Measurements from ENCODE around the gene LSAMP. TPM values are rescaled to one million over a fixed set of nuclear protein-coding genes. Genes with fewer than 3 reads are reported as not detected.

The LSAMP gene
- total RNA-seq (ENCODE audit: low replicate concordance): 13.3 and 18.0 TPM in 2 replicates

GRCh38 chr3:116445311-116445841 lies at the start of gene LSAMP:
LSAMP (minus strand) TSS chr3:116445487.
- H3K4me2 ChIP-seq: peak within 1 kb of the TSS; percentile 92
- Mint-ChIP-seq H3K36me3 (no peaks in the 10 kb centered on the region), H3K4me3 (peak within 1 kb of the TSS; percentile 95), H3K27ac (peak within 1 kb of the TSS; percentile 98), H3K27me3 (ENCODE audit: insufficient read depth, low read depth) (peaks cover 4% of the 10 kb centered on the region), H3K4me1 (peaks cover 34% of the 10 kb centered on the region), H3K9me3 (no peaks in the 10 kb centered on the region)
- no peaks in the 10 kb centered on the region for H3K9me3 ChIP-seq (ENCODE audit: low read depth)
- H3K27ac ChIP-seq: peak within 1 kb of the TSS; percentile 88
- H3K36me3 ChIP-seq: no peaks in the 10 kb centered on the region
- no peak for TF ChIP-seq EZH2phosphoT487 (IDR thresholded peaks at IDR 0.05)
- no peak for TF ChIP-seq EZH2 (IDR thresholded peaks at IDR 0.05)
- TF ChIP-seq CTCF (IDR thresholded peaks at IDR 0.05): no peak
- H2AFZ ChIP-seq (replicated peaks): peak within 1 kb of the TSS; percentile 96
- peak within 1 kb of the TSS; percentile 28 for H3K9ac ChIP-seq
- H3K79me2 ChIP-seq (ENCODE audit: low read depth): peaks cover 22% of the 10 kb centered on the region
- H3K4me3 ChIP-seq: peak within 1 kb of the TSS; percentile 77
- DNase-seq (ENCODE audit: low spot score): peak; percentile 94
- peaks cover 38% of the 10 kb centered on the region for H3K4me1 ChIP-seq
- H3K27me3 ChIP-seq: no peaks in the 10 kb centered on the region
- H3F3A ChIP-seq (ENCODE audit: low read depth): peaks cover 23% of the 10 kb centered on the region
- no peaks in the 10 kb centered on the region for H4K20me1 ChIP-seq (ENCODE audit: low read depth)

DNA sequence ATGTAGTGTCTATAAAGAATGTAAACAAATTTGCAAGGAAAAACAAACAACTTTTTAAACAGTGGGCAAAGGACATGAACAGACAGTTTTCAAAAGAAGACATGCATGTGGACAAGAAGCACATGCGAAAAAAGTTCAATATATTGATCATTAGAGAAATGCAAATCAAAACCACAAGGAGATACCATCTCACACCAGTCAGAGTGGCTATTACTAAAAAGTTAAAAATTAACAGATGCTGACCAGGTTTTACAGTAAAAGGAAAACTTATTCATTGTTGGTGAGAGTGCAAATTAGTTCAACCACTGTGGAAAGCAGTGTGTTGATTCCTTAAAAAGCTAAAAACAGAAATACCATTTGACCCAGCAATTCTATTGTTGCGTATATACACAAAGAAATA lies 47.1 kb upstream of the LSAMP start:
- Histone ChIP-seq H3K79me2 (ENCODE audit: low read depth) (no peaks in the 10 kb centered on the region), H2AFZ (replicated peaks) (no peak overlapping the region), H3K9me3 (ENCODE audit: low read depth) (peaks cover 4% of the 10 kb centered on the region), H3K4me2 (no peak overlapping the region), H3K4me1 (no peaks in the 10 kb centered on the region), H3K9ac (no peak overlapping the region), H3K27ac (no peak overlapping the region), H3K4me3 (no peak overlapping the region), H3K36me3 (no peaks in the 10 kb centered on the region), H3F3A (ENCODE audit: low read depth) (no peaks in the 10 kb centered on the region), H3K27me3 (no peaks in the 10 kb centered on the region), H4K20me1 (ENCODE audit: low read depth) (no peaks in the 10 kb centered on the region)
- DNase-seq (ENCODE audit: low spot score): no peak
- TF ChIP-seq EZH2 (IDR thresholded peaks at IDR 0.05) (no peak), CTCF (IDR thresholded peaks at IDR 0.05) (no peak)
- no peaks in the 10 kb centered on the region for H3K9me3 Mint-ChIP-seq
- no peak overlapping the region for H3K4me3 Mint-ChIP-seq
- no peaks in the 10 kb centered on the region for H3K36me3 Mint-ChIP-seq
- H3K27ac Mint-ChIP-seq: no peak overlapping the region
- no peaks in the 10 kb centered on the region for H3K4me1 Mint-ChIP-seq
- H3K27me3 Mint-ChIP-seq (ENCODE audit: insufficient read depth, low read depth): peaks cover under 1% of the 10 kb centered on the region

GRCh38 chr3:116483135-116483534 lies 37.8 kb upstream of the LSAMP start:
- TF ChIP-seq EZH2phosphoT487 (IDR thresholded peaks at IDR 0.05) (no peak), EZH2 (IDR thresholded peaks at IDR 0.05) (no peak), CTCF (IDR thresholded peaks at IDR 0.05) (no peak)
- Mint-ChIP-seq H3K9me3 (peaks cover 19% of the 10 kb centered on the region), H3K27me3 (ENCODE audit: insufficient read depth, low read depth) (peaks cover 3% of the 10 kb centered on the region), H3K27ac (no peak overlapping the region), H3K36me3 (no peaks in the 10 kb centered on the region), H3K4me3 (no peak overlapping the region), H3K4me1 (no peaks in the 10 kb centered on the region)
- Histone ChIP-seq H3K27ac (no peak overlapping the region), H3K36me3 (no peaks in the 10 kb centered on the region), H3K4me2 (no peak overlapping the region), H3K4me3 (no peak overlapping the region), H3K79me2 (ENCODE audit: low read depth) (no peaks in the 10 kb centered on the region), H3K4me1 (no peaks in the 10 kb centered on the region), H3F3A (ENCODE audit: low read depth) (no peaks in the 10 kb centered on the region), H3K27me3 (no peaks in the 10 kb centered on the region), H2AFZ (replicated peaks) (no peak overlapping the region), H3K9me3 (ENCODE audit: low read depth) (peaks cover 9% of the 10 kb centered on the region), H3K9ac (no peak overlapping the region), H4K20me1 (ENCODE audit: low read depth) (no peaks in the 10 kb centered on the region)
- no peak for DNase-seq (ENCODE audit: low spot score)

Measured in neural progenitor cell (in vitro differentiated cells).